HCT116 (cell line): ENCODE results near the gene CHMP1B. TPM values are rescaled to one million over a fixed set of nuclear protein-coding genes. Genes with fewer than 3 reads are reported as not detected.

Experiments used
- ATAC-seq: fragments of 200-7000 bp; cut with Tn5 transposase; 2 replicates; pipeline ENCODE4 v1.9.1; 2020; ENCODE audit warnings: mild to moderate bottlenecking, moderate library complexity
- BruUV-seq: library from RNA; stranded (reverse); fragments of 400-500 nt; replicated peaks from 2 replicates; lab custom pipeline; 2021; lab: Mats Ljungman, UMichigan
- CTCF ChIA-PET: fragments of 300-600 bp; sonication (Branson Sonifier 250); formaldehyde crosslinking; loops from one replicate; lab custom pipeline; 2021; ENCODE audit warnings: antibody characterized with exemption; lab: Charles Lee
- POLR2A ChIA-PET: fragments of 300-600, 350-600 bp; sonication (Branson Sonifier 250); formaldehyde crosslinking; loops from one replicate; lab custom pipeline; 2021; ENCODE audit warnings: antibody characterized with exemption; lab: Charles Lee
- RAD21 ChIA-PET, 2 experiments: fragments of 300-600 bp; sonication (Branson Sonifier 250); formaldehyde crosslinking; loops; one replicate each; lab custom pipeline; 2023; ENCODE audit warnings: low total read pairs in 2 of 2; ENCODE audit not compliant: uncharacterized antibody in 2 of 2, unreplicated experiment in 2 of 2, low non-redundant PET in 1 of 2; lab: Charles Lee
- DNase-seq: peaks from one replicate; pipeline ENCODE4 v3.0.0-alpha.2; 2010; ENCODE audit warnings: low read depth, low spot score
- H2AFZ ChIP-seq: fragments of 200-600 bp; shearing (Covaris generic), sonication (generic); 2 replicates; pipeline ENCODE4 v1.6.1; 2017; ENCODE audit warnings: low read depth, mixed run types, mixed read lengths, antibody characterized with exemption, low read length; ENCODE audit not compliant: poor library complexity, severe bottlenecking
- H3K27ac ChIP-seq: 2 replicates; pipeline ENCODE4 v1.5.1; 2012; ENCODE audit warnings: low read depth, low read length
- H3K27me3 ChIP-seq: fragments of 200-600 bp; sonication (generic); 2 replicates; pipeline ENCODE4 v1.6.1; 2016; ENCODE audit warnings: mixed run types, low read length, mixed read lengths; ENCODE audit not compliant: insufficient read depth
- H3K36me3 ChIP-seq, 2 experiments: fragments of 200-500 bp in 1 of 2; fragments of 200-600 bp in 1 of 2; sonication (Bioruptor generic) in 1 of 2; sonication (generic) in 1 of 2; 2 replicates each; pipeline versions ENCODE4 v1.5.1 to v1.6.1; 2014 to 2016; ENCODE audit warnings: low read length in 2 of 2, inconsistent platforms in 1 of 2, mixed read lengths in 1 of 2, mixed run types in 1 of 2; ENCODE audit not compliant: insufficient read depth in 2 of 2, control insufficient read depth in 1 of 2
- H3K4me1 ChIP-seq, 2 experiments: fragments of 200-600 bp in 1 of 2; sonication (generic) in 1 of 2; 2 replicates each; pipeline versions ENCODE4 v1.5.1 to v1.6.1; 2012 to 2017; ENCODE audit warnings: low read length in 2 of 2, inconsistent platforms in 1 of 2, mild to moderate bottlenecking in 1 of 2, mixed read lengths in 1 of 2, mixed run types in 1 of 2, moderate library complexity in 1 of 2; ENCODE audit not compliant: insufficient read depth in 2 of 2, control insufficient read depth in 1 of 2
- H3K4me2 ChIP-seq: fragments of 200-600 bp; sonication (generic); 2 replicates; pipeline ENCODE4 v1.6.1; 2017; ENCODE audit warnings: mixed run types, low read length, mixed read lengths
- H3K4me3 ChIP-seq, 2 experiments: fragments of 200-600 bp in 1 of 2; sonication (generic) in 1 of 2; replicated peaks in 1 of 2; 2 replicates each; pipeline ENCODE4 v1.5.1; 2011 to 2016; ENCODE audit warnings: low read length in 2 of 2, control low read depth in 1 of 2, low read depth in 1 of 2, mild to moderate bottlenecking in 1 of 2, mixed read lengths in 1 of 2, mixed run types in 1 of 2
- H3K79me2 ChIP-seq: fragments of 200-600 bp; sonication (generic); 2 replicates; pipeline ENCODE4 v1.6.1; 2017; ENCODE audit warnings: mild to moderate bottlenecking, mixed run types, low read length, moderate library complexity, mixed read lengths; ENCODE audit not compliant: insufficient read depth
- H3K9ac ChIP-seq: fragments of 200-600 bp; sonication (generic); 2 replicates; pipeline ENCODE4 v1.6.1; 2016; ENCODE audit warnings: low read length, mixed read lengths
- H3K9me2 ChIP-seq: fragments of 200-600 bp; sonication (generic), shearing (Covaris generic); 2 replicates; pipeline ENCODE4 v1.6.1; 2017; ENCODE audit warnings: mixed run types, mild to moderate bottlenecking, moderate library complexity; ENCODE audit not compliant: insufficient read depth
- H3K9me3 ChIP-seq, 2 experiments: fragments of 200-500 bp in 1 of 2; fragments of 200-600 bp in 1 of 2; sonication (Bioruptor generic) in 1 of 2; sonication (generic) in 1 of 2; 2 replicates each; pipeline ENCODE4 v1.6.1; 2014 to 2017; ENCODE audit warnings: low read length in 2 of 2, mixed read lengths in 2 of 2, inconsistent platforms in 1 of 2, low read depth in 1 of 2, mild to moderate bottlenecking in 1 of 2, mixed run types in 1 of 2, moderate library complexity in 1 of 2; ENCODE audit not compliant: control insufficient read depth in 1 of 2, insufficient read depth in 1 of 2
- H4K20me1 ChIP-seq: fragments of 200-600 bp; sonication (generic), shearing (Covaris generic); 2 replicates; pipeline ENCODE4 v1.6.1; 2017; ENCODE audit warnings: mixed run types, mild to moderate bottlenecking, moderate library complexity; ENCODE audit not compliant: insufficient read depth
- CBX3 ChIP-seq: IDR thresholded peaks from 2 replicates; pipeline ENCODE4 v1.6.1; 2012; ENCODE audit warnings: low read depth
- CEBPB ChIP-seq: IDR thresholded peaks from 2 replicates; pipeline ENCODE4 v1.6.1; 2012; ENCODE audit warnings: low read depth
- EZH2 ChIP-seq: fragments of 200-600 bp; sonication (generic); IDR thresholded peaks from 2 replicates; pipeline ENCODE4 v1.6.1; 2017; ENCODE audit warnings: antibody characterized with exemption, mixed run types
- JUND ChIP-seq: IDR thresholded peaks from 2 replicates; pipeline ENCODE4 v1.6.1; 2012
- POLR2A ChIP-seq: IDR thresholded peaks from 2 replicates; pipeline ENCODE4 v1.7.0; 2011; ENCODE audit warnings: borderline replicate concordance; ENCODE audit not compliant: insufficient read depth, insufficient read length; ENCODE audit errors: extremely low read depth
- POLR2AphosphoS5 ChIP-seq: IDR thresholded peaks from 2 replicates; pipeline ENCODE4 v1.6.1; 2011; ENCODE audit warnings: mild to moderate bottlenecking, low read depth, low read length, moderate library complexity
- SIN3A ChIP-seq: IDR thresholded peaks from 2 replicates; pipeline ENCODE4 v1.6.1; 2012; ENCODE audit warnings: low read depth
- SP1 ChIP-seq: IDR thresholded peaks from 2 replicates; pipeline ENCODE4 v1.6.1; 2012; ENCODE audit warnings: low read depth
- SRF ChIP-seq: IDR thresholded peaks from 2 replicates; pipeline ENCODE4 v1.6.1; 2012; ENCODE audit warnings: low read depth
- TCF7L2 ChIP-seq: IDR thresholded peaks from 2 replicates; pipeline ENCODE4 v1.7.0; 2011; ENCODE audit warnings: borderline replicate concordance, inconsistent platforms; ENCODE audit not compliant: insufficient read depth, insufficient read length; ENCODE audit errors: extremely low read depth
- YY1 ChIP-seq: IDR thresholded peaks from 2 replicates; pipeline ENCODE4 v1.6.1; 2011; ENCODE audit warnings: low read length, low read depth, moderate library complexity, mild to moderate bottlenecking; ENCODE audit not compliant: insufficient replicate concordance; ENCODE audit errors: extremely low read depth
- ZFX ChIP-seq: fragments of 450-650 bp; IDR thresholded peaks from 2 replicates; pipeline ENCODE4 v1.6.1; 2017
- ZNF274 ChIP-seq: fragments of 200-500 bp; sonication (Bioruptor generic); IDR thresholded peaks from 2 replicates; pipeline ENCODE4 v1.6.1; 2014; ENCODE audit warnings: mild to moderate bottlenecking, low read depth, low read length, inconsistent platforms
- intact Hi-C: fragments of 100-400 bp; cut with micrococcal nuclease; formaldehyde crosslinking; loops from 2 replicates; pipeline ENCODE4 v1.10.0; 2022
- total RNA-seq: library from RNA; stranded (reverse); gene quantifications from one replicate; pipeline ENCODE4 v1.2.1, GENCODE V29; 2021; ENCODE audit not compliant: unreplicated experiment
- TF ChIP-seq, protein P1 (sequence below): IDR thresholded peaks from 2 replicates; pipeline ENCODE4 v1.6.1; 2011; ENCODE audit warnings: mild to moderate bottlenecking, low read length, moderate library complexity; ENCODE audit not compliant: insufficient replicate concordance; ENCODE audit errors: extremely low read depth
- TF ChIP-seq, protein P2 (sequence below): IDR thresholded peaks from 2 replicates; pipeline ENCODE4 v1.6.1; 2012
- TF ChIP-seq, protein P3 (sequence below): IDR thresholded peaks from 2 replicates; pipeline ENCODE4 v1.6.1; 2012
- TF ChIP-seq, protein P4 (sequence below), 3 experiments: fragments of 200-600 bp in 1 of 3; sonication (generic) in 1 of 3; IDR thresholded peaks in 2 of 3; conservative IDR thresholded peaks in 1 of 3; 2 replicates each; pipeline ENCODE4 v1.5.1; 2012 to 2017; ENCODE audit warnings: low read depth in 2 of 3, low read length in 2 of 3, antibody characterized with exemption in 1 of 3, borderline replicate concordance in 1 of 3, control low read depth in 1 of 3, mild to moderate bottlenecking in 1 of 3, mixed read lengths in 1 of 3, mixed run types in 1 of 3, moderate library complexity in 1 of 3; ENCODE audit not compliant: insufficient read depth in 1 of 3

CHMP1B gene
- total RNA-seq, 1 experiment from 2014 or later, result 30.3 TPM

DNA sequence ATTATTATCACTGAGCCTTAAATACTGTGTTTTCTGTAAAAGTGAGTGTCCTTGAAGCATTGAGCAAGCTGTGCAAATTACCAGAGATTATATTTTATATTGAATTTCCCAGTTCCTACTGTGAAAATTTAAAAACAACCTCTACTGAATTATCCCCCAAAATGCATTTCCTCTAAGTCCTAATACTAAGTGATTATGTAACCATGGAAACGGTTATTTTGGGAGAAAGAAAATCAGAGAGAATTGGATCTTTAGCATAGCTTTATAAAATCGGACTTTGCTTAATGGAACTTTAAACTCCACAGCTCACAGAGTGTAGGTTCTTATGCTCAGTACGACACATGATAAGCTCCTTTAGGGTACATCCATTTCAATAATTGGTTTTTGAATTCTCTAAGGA lies 19.3 kb upstream of the CHMP1B start:
- Histone ChIP-seq H3K9me3 (no peaks in the 10 kb centered on the region), H3K4me1 (peaks cover 0 to 5% of the 10 kb centered on the region in 2 experiments; a peak in 1 of 4 replicates), H3K36me3 (no peaks in the 10 kb centered on the region), H4K20me1 (no peaks in the 10 kb centered on the region), H3K4me3 (no peak overlapping the region), H3K9ac (no peak overlapping the region), H3K4me2 (no peak overlapping the region), H3K27me3 (no peaks in the 10 kb centered on the region), H3K27ac (no peak overlapping the region), H3K9me2 (no peaks in the 10 kb centered on the region), H3K79me2 (no peaks in the 10 kb centered on the region), H2AFZ (no peak overlapping the region)
- TF ChIP-seq, protein P1, sequence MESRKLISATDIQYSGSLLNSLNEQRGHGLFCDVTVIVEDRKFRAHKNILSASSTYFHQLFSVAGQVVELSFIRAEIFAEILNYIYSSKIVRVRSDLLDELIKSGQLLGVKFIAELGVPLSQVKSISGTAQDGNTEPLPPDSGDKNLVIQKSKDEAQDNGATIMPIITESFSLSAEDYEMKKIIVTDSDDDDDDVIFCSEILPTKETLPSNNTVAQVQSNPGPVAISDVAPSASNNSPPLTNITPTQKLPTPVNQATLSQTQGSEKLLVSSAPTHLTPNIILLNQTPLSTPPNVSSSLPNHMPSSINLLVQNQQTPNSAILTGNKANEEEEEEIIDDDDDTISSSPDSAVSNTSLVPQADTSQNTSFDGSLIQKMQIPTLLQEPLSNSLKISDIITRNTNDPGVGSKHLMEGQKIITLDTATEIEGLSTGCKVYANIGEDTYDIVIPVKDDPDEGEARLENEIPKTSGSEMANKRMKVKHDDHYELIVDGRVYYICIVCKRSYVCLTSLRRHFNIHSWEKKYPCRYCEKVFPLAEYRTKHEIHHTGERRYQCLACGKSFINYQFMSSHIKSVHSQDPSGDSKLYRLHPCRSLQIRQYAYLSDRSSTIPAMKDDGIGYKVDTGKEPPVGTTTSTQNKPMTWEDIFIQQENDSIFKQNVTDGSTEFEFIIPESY, result no peak
- TF ChIP-seq YY1 (no peak), CEBPB (no peak), CBX3 (no peak), TCF7L2 (no peak), POLR2A (no peak), EZH2 (no peak), POLR2AphosphoS5 (no peak), SIN3A (no peak), SRF (no peak), JUND (no peak), ZFX (no peak), ZNF274 (no peak), SP1 (no peak)
- TF ChIP-seq, protein P2, sequence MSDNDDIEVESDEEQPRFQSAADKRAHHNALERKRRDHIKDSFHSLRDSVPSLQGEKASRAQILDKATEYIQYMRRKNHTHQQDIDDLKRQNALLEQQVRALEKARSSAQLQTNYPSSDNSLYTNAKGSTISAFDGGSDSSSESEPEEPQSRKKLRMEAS, result no peak
- TF ChIP-seq, protein P3, sequence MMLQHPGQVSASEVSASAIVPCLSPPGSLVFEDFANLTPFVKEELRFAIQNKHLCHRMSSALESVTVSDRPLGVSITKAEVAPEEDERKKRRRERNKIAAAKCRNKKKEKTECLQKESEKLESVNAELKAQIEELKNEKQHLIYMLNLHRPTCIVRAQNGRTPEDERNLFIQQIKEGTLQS, result no peak
- TF ChIP-seq, protein P4, sequence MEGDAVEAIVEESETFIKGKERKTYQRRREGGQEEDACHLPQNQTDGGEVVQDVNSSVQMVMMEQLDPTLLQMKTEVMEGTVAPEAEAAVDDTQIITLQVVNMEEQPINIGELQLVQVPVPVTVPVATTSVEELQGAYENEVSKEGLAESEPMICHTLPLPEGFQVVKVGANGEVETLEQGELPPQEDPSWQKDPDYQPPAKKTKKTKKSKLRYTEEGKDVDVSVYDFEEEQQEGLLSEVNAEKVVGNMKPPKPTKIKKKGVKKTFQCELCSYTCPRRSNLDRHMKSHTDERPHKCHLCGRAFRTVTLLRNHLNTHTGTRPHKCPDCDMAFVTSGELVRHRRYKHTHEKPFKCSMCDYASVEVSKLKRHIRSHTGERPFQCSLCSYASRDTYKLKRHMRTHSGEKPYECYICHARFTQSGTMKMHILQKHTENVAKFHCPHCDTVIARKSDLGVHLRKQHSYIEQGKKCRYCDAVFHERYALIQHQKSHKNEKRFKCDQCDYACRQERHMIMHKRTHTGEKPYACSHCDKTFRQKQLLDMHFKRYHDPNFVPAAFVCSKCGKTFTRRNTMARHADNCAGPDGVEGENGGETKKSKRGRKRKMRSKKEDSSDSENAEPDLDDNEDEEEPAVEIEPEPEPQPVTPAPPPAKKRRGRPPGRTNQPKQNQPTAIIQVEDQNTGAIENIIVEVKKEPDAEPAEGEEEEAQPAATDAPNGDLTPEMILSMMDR (IDR thresholded peaks at IDR 0.05 in 2 of 3, conservative IDR thresholded peaks at IDR 0.05 in 1 of 3; ENCODE audit: borderline replicate concordance in 1 of 3, insufficient read depth in 1 of 3, low read depth in 2 of 3, low read length in 2 of 3), result no peak
- ATAC-seq, result no peak
- intact Hi-C loops, result no loop called here
- no TSS peak for BruUV-seq
- ChIA-PET CTCF (no interaction called here), POLR2A (no interaction called here), RAD21 (no interaction called here)
- DNase-seq, result no peak
